Cardiac fibroblast (primary cell): ENCODE results near the gene TNS1.
A peak's percentile ranks its signal among the peaks of the same experiment; 100 is the strongest.

Experiments used
- DNase-seq, 2 donors: peaks; one replicate each; pipeline versions ENCODE4 v3.0.0 to v3.0.0-alpha.2; 2010; ENCODE audit warnings: low read depth in 2 of 2
- H3K4me3 ChIP-seq, 2 donors: replicated peaks in 1 of 2; 1 replicate in 1 of 2; 2 replicates in 1 of 2; pipeline ENCODE4 v1.5.1; 2011; ENCODE audit warnings: low read depth in 2 of 2, low read length in 2 of 2, mild to moderate bottlenecking in 2 of 2, moderate library complexity in 1 of 2
- TF ChIP-seq, protein P1 (sequence below): IDR thresholded peaks from one replicate; pipeline ENCODE4 v1.5.1; 2011; ENCODE audit warnings: low read depth, mild to moderate bottlenecking, low read length, inconsistent platforms

The TNS1 gene

GRCh38 chr2:217938036-217938435 lies 64.8 kb downstream of the TNS1 start:
- H3K4me3 ChIP-seq: peak overlapping the region in 1 of 2 donors; percentile 24
- TF ChIP-seq, protein P1, sequence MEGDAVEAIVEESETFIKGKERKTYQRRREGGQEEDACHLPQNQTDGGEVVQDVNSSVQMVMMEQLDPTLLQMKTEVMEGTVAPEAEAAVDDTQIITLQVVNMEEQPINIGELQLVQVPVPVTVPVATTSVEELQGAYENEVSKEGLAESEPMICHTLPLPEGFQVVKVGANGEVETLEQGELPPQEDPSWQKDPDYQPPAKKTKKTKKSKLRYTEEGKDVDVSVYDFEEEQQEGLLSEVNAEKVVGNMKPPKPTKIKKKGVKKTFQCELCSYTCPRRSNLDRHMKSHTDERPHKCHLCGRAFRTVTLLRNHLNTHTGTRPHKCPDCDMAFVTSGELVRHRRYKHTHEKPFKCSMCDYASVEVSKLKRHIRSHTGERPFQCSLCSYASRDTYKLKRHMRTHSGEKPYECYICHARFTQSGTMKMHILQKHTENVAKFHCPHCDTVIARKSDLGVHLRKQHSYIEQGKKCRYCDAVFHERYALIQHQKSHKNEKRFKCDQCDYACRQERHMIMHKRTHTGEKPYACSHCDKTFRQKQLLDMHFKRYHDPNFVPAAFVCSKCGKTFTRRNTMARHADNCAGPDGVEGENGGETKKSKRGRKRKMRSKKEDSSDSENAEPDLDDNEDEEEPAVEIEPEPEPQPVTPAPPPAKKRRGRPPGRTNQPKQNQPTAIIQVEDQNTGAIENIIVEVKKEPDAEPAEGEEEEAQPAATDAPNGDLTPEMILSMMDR: no peak

GRCh38 chr2:217937446-217937845 lies 65.3 kb downstream of the TNS1 start:
- TF ChIP-seq, protein P1: no peak
- peak in 1 of 2 donors; percentile 48 for DNase-seq
- peak overlapping the region in 1 of 2 donors; percentile 24 for H3K4me3 ChIP-seq

More at GRCh38 chr2:217938036-217938435, 64.8 kb downstream of the TNS1 start:
- DNase-seq: no peak

DNA sequence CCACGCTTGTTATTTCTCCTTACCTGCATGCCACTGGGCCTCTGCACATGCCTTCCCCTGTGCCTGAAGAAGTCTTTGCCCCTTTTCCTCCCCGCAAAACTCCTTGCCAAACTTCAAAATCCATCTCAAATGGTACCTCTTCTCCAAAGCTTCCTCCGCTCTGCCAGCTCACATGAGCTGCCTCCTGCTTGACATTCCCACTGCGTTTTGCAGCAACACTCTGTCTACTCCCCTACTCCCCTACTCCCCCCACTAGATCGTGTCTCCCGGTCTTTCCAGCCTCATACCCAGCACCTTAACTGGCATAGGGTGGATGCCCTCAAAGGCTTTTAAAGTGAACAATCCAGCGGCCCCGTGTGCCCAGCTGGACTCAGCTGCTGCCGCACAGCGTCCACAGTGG lies 65.8 kb downstream of the TNS1 start:
- DNase-seq: no peak
- peak overlapping the region in 1 of 2 donors; percentile 24 for H3K4me3 ChIP-seq
- TF ChIP-seq, protein P1: no peak

- TF ChIP-seq, protein P1: no peak
- DNase-seq: peak in 1 of 2 donors; percentile 69
- no peak overlapping the region for H3K4me3 ChIP-seq
Measured at GRCh38 chr2:217935901-217936684, 66.7 kb downstream of the TNS1 start.

DNA sequence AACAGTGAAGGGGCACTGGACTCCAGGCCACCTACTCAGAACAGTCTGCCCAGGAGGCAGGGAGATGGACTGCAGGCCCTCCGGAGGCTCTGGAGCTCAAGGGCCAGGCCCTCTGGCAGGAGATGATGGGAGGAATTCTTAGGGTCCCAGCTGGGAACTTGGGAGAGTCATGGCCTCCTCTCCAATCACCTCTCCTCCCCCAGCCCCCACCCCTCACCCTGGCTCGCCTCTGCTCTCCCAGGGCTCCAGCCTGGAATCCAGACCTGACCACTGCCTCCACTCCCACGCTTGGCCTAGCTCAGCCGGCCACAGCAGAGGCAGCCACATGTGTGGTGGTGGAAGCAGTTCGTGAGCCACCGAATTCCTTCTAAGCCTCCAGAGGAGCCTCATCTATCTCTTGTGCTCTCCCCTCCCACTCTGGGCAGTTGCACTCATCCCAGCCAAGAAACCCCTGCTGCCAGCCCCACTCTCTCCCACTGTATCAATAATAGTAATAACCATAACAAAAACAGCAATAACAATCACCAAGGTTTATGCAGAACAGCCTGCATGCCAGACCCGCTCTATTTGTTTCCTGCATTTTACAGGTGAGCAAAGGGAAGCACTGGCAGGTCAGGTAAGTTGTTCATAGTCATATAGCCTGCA lies 67.4 kb downstream of the TNS1 start:
- peak overlapping the region in 1 of 2 donors; percentile 37 for H3K4me3 ChIP-seq
- peak; percentile 83 to 84 for DNase-seq
- TF ChIP-seq, protein P1: no peak

DNA sequence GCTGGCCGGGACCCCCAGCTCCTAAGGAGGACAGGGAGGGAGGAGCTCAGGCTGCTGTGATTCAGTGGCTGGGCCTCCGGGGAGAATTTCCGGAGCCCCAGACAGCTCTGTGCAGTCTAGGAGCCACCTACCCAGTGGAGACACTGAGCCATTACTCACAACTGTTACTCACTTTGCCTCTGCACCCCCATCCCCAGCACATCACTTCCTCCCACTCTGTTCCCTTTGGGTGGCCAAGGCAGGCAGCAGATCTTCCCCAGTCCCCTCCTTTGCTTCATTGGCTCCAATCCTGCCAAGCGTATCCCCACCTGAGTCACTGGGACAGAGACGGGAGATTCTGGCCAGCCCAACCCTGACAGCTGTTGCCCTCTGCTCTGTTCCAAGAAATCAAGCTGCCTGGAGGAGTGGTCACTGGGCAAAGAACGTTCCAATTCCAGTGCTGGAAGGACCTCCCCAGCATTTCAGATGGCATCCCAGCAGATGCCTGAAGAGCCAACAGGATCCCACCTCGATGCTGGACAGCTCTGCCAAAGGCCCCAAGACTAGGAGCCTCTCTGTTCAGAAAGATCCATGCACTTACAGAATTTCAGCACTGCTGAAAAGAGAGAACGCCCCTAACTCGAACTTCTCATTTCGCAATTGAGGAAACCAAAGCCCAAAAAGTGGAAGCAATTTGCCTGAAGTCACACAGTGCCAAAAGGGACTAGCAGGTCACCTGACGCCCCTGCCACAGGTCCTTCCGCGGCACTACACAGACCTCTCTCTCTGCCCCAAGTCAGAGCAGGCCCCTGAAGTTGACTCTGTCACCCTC lies 68.3 kb downstream of the TNS1 start:
- TF ChIP-seq, protein P1: no peak
- DNase-seq: peak; percentile 76 to 99
- peak overlapping the region in 1 of 2 donors; percentile 37 for H3K4me3 ChIP-seq
